HG03196 (cell line): ENCODE results near the gene NUDT4B.
"Not testable (repeated sequence)": the region's sequence is repeated elsewhere in the genome, so short reads cannot be mapped to it uniquely, and the experiment has no call there.

ENCODE experiments used
- ATAC-seq: cut with Tn5 transposase; IDR thresholded peaks from one replicate; pipeline ENCODE4 v1.9.1; 2021; ENCODE audit not compliant: unreplicated experiment

The NUDT4B gene

GRCh38 chr1:148748563-148749334 lies at the start of gene NUDT4B:
TSS of gene NUDT4B (plus strand) at chr1:148748774. CDS start at chr1:148748953, 179 bp downstream.
- peak; percentile 40 for ATAC-seq

DNA sequence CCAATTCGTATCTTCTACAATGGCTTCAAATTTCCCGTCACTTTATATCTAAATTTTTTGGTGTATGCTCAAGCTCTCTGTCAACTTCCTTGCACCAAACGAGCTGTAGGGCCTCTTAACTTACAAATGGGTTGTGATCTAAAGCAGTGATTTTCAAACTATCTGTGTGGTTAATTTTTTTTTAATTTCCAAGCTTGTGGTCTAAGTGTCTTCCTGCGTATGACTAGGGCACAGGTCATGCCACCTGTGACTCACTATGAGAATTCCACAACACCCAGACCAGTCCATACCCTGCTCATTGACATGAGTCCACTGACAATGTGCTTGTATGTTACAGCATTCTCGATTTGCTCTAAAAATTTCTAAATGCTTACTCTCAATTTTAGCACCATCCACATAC lies 49.2 kb upstream of the NUDT4B start:
- ATAC-seq, result not testable (repeated sequence)

GRCh38 chr1:148702242-148702641 lies 46.3 kb upstream of the NUDT4B start:
- not testable (repeated sequence) for ATAC-seq

- ATAC-seq, result not testable (repeated sequence)
These were observed 44.5 kb upstream of the NUDT4B start for GRCh38 chr1:148703973-148704591.

GRCh38 chr1:148705316-148705948 lies 43.1 kb upstream of the NUDT4B start:
- peak; percentile 64 for ATAC-seq

GRCh38 chr1:148708779-148709333 lies 39.7 kb upstream of the NUDT4B start:
- not testable (repeated sequence) for ATAC-seq

GRCh38 chr1:148710772-148711523 lies 37.6 kb upstream of the NUDT4B start:
- not testable (repeated sequence) for ATAC-seq

- not testable (repeated sequence) for ATAC-seq
These were observed 36.2 kb upstream of the NUDT4B start for GRCh38 chr1:148712353-148712752.

DNA sequence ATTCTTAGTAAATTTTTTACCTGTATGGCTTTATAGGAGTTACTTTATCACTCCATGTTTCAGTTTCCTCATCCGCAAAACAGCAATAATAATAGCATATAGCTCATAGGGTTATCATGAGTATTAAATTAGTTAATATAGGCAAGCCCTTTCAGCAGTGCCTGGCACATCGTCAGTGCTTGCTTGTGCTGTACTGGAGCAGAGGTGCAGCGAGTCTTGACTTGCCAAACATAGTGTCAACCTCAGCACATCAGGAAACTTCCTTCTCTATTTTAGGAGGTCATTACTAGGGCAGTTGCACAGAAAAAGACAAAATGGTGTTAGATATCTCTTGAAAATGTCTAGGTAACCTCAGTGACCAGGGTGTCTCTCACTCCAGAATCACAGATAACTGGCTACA lies 33.1 kb upstream of the NUDT4B start:
- not testable (repeated sequence) for ATAC-seq

DNA sequence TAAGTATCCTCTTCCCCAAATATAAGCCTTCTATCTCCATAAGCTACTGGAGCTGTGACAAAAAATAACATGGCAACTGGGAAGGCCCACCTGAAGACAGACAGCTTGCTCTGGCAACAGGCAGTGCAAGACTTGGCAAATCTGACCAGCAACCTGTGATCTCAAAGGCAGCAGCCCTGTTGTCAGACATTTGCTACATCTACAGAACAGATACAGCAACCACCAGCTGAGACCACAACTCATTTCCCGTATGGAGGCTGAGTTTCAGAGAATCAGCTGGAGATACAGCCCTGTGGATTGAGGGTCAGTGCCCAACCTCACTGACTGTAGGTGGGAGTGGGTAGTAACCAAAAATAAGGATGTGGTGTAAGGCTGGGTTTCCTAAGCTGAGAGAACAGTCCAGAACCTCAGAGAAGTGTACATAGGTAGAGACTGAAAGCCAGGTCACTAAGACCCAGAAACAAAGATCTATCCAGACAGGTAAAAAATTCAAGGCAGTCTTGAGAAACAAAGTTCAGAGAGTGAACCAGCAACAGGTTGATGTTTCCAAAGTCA lies 31.5 kb upstream of the NUDT4B start:
- not testable (repeated sequence) for ATAC-seq

GRCh38 chr1:148720918-148721317 lies 27.7 kb upstream of the NUDT4B start:
- ATAC-seq, result not testable (repeated sequence)

- ATAC-seq, result not testable (repeated sequence)
These were observed 25.8 kb upstream of the NUDT4B start for GRCh38 chr1:148722758-148723157.

DNA sequence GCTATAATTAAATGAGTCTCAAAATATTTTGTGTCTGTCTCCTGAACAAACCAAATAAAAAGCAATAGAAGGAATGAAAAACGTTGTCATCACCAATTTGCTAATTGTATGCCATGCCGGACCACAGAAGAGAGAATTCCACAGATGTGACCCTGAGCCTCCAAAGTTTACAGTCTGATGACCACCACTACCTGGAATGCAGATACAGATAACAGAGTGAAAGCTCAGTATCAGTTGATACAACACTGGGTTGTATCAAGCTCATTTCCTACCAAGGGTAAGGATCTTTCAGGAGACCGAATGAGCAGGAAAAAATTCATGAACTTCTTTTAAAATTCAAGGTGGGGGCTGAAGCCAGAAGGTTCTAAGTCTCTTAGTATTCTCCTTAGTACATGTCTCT lies 25.1 kb upstream of the NUDT4B start:
- not testable (repeated sequence) for ATAC-seq

DNA sequence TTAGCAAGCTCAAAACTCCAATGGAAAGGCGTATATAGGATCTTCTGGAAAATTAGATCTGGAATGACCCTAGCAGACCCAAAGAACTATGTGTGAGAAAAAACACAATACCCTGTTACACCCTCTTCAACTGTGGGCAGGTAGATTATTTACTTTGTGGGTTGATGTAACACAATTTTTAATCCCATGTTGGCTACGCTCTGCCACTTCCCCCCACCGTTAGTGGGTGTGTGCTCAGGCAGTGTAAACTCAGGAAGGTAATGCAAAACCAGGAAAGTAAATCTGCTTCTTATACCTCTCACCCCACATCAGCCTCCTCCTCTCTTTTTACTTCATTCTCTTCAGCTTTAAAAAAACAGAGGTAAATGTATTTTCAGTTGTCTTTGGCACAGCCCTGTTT lies 23.7 kb upstream of the NUDT4B start:
- ATAC-seq, result not testable (repeated sequence)

GRCh38 chr1:148727862-148728261 lies 20.7 kb upstream of the NUDT4B start:
- ATAC-seq, result not testable (repeated sequence)

- peak; percentile 75 for ATAC-seq
These were observed 19.4 kb upstream of the NUDT4B start for GRCh38 chr1:148729128-148729527.

GRCh38 chr1:148729541-148729940 lies 19.0 kb upstream of the NUDT4B start:
- ATAC-seq, result not testable (repeated sequence)

- not testable (repeated sequence) for ATAC-seq
These were observed 16.3 kb upstream of the NUDT4B start for GRCh38 chr1:148732277-148732676.

DNA sequence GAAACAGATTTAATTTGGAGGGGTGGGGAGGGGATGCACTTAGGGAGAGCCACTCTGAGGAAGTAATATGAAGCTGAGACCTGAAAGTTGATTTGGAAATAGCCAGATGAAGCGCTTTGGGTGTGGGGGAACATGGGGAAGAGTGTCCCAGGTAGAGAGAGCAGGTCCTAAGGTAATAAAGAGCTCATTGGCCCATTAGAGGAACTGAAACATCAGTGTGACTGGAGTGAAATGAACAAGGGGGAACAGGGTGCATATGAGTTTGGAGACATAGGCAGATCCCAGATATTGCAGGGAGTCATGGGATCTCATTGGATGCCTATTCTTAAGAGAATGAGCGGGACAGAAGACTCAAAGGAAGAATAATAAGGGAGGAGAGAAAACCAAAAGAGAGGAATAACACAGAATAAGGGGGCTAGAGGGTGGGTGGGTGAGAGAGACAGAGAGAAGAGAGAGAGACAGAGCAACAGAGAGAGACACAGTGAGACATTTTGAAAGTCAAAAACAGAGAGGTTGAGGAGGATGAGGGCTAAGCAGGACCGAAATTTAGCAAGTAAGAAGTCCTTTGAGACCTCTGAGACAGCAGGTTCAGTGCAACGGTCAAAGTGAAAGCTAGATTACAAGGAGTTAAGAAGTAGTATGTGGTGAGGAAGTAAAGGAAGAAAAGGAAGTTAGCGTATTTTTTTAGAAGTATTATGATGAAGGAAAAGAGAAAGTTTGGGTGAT lies 14.8 kb upstream of the NUDT4B start:
- ATAC-seq, result peak; percentile 75

DNA sequence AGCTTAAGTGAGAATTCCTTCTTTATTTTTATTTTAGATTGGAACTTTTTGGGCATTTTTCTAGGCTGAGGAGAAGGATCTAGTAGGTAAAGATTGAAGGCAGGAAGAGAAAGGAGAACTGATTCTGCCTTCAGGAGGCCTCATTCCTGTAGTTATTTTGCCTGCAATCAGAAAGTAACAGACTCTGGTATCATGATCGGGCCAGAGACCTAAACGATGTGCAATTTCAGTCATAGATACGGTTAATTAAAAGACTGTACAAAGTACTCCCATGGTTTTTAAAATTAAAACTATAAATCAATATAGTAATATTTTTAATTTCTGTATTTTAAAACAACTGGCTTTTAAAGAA lies 14.3 kb upstream of the NUDT4B start:
- not testable (repeated sequence) for ATAC-seq
